Limb (tissue), 2 donors: ENCODE data around the gene IL4R.
"Not testable (repeated sequence)": the region's sequence is repeated elsewhere in the genome, so short reads cannot be mapped to it uniquely, and the experiment has no call there.

ENCODE experiments used
- DNase-seq, 2 donors: peaks; one replicate each; pipeline ENCODE4 v3.0.0-alpha.2; 2016; ENCODE audit errors: extremely low spot score in 2 of 2

The IL4R gene

DNA sequence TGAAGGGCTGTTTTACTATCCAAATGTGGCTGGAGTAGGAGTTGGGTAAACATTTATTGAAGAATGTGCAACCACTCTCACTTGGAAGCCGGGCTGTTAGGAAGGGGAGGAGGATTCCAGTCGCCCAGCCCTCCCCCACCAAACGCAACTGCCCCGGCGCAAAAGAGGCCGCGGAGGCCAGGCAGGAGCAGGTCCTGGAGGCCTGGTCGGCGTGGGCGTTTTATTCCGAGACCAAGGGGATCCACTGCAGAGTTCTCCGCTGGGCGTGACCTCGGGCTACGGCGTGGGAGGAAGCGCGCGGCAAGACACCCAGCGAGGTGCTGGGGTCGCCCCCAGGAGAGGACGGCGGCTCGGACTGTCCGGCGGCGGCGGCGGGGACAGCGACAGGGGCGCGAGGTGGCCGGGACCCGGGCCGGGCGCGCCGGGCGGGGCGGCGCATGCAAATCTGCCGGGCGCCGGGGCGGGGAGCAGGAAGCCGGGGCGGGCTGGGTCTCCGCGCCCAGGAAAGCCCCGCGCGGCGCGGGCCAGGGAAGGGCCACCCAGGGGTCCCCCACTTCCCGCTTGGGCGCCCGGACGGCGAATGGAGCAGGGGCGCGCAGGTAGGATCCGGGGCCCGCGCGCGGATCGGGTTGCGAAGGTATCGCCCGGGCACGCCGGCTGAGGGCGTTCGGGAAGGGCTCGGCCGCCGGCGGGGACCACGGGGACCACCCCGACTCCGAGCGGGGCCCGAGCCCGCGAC is at the start of gene IL4R:
TSS of gene IL4R (plus strand) at position 553 of the 739 bp plus-strand sequence. CDS start 26,230 bp downstream, outside the sequence.
- peak; percentile 20 to 63 for DNase-seq

DNA sequence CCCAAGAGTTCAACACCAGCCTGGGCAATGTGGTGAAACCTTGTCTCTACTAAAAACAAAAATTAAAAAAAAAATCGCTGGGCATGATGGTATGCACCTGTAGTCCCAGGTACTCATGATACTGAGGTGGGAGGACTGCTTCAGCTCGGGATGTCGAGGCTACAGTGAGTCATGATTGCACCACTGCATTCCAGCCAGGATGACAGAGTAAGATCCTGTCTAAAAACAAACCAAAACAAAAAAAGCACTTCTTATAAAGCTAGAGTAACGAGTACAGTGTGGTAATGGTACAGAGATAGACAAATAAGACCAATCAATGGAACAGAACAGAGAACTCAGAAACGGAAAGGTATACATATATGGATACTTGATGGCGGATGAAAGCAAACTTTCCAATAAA is 49.6 kb upstream of the IL4R start:
- DNase-seq, result no peak

GRCh38 chr16:27265982-27266381 is 47.8 kb upstream of the IL4R start:
- DNase-seq, result no peak

DNA sequence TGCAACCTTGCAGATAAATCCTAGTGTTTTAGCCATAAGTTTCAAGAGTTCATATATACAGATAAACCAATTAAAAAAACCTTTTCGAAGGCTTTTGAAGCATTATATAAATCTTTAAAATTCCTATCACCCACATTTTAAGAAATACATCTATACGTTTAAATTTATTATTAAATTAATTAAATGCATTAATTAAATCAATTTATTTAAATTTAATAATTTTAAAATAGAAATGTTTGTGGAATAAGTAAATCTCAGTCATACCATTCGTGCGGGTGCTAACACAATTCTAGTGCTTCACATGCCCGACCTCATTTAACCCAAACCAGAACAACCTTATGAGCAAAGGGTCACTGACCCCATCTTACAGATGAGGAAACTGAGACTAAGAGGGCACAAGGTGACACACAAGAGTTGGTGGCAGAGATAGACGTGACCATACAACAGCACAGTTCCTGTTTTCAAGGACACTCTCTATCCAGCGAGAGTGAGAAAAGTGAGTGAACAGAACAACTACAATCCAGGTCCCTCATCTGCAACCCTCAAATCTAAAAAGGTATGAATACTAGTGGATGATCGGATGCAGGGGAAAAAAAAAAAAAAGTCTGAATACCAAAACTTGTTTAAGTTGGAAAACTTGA is 46.6 kb upstream of the IL4R start:
- no peak for DNase-seq

DNA sequence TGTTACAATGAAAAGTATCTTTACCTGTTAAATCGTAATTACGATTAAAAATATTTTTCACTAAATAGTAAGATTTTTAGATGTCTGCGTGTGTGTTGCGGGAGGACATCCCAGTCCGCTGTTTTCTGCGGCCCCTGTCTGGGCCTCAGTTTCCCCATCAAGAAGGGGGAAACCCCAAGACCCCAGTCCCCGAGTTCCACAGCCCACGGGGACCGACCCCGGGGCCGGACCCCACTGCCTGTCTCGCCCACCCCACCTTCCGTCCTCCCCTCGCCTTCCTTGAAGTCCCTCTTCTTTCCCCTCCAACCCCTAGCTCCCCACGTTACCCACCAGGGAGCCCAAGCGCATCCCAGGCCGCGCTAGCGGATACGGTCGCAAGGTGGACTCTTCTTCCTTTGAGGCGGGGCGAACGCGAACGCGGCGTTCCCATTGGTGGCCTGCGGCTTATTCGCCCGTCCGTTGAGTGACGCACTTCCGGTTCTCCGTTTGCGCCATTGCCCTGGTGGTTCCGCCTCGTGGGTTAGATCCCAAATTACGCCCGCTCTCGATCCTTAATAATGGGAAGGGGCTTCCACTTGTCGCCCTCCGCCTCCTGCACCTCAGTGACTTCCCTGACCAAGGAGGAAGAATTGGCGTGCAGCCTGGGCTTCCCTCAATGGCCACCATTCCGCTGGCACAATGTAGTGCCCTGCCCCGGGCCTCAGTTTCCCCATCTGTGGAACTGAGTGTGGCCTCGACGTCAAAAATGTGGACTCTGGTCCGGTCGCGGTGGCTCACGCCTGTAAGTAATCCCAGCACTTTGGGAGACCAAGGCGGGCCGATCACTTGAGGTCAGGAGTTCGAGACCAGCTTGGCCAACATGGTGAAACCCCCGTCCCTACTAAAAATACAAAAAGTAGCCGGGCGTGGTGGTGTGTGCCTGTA is 45.1 kb upstream of the IL4R start, which contains the start of gene NSMCE1:
TSS of gene NSMCE1 (minus strand) at position 397 of the 924 bp plus-strand sequence. CDS start 11,202 bp downstream, outside the sequence.
- peak; percentile 96 to 98 for DNase-seq

DNA sequence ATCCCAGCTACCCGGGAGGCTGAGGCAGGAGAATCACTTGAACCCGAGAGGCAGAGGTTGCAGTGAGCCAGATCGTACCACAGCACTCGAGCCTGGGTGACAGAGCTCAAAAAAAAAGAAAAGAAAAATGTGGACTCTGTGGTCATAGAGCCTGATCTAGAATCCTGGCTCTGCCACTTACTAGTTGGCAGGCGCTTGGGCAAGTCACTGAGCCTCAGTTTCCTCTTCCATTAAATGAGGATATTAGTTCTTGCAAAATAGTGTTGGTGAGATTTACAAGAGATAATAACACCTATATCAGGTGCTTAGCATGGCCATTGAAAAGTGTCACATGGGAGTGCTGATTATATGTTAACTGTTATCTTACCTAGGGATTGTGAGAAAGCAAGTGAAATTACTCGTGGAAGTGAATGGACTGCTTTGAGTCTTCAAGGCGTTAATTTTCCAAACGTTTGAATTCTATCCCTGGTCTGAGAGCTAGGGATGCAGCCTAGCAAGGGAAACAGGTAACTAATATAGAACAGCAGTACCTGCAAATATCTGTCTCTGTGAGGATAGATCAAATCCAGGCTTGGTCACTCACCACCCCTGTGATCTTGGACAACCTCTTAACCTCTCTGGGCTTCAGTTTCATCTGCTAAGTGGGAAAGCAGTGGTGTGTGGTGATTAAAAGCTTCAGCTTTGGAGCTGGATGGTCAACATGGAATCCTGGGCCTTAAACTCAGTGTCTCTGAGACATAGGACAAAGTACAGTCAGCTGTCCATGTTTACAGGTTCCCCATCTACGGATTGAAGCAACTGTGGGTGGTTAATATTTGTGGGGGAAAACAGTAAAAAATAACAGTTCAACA is 44.2 kb upstream of the IL4R start:
- DNase-seq, result no peak

- no peak for DNase-seq
These were observed 43.4 kb upstream of the IL4R start for GRCh38 chr16:27270349-27270748.

DNA sequence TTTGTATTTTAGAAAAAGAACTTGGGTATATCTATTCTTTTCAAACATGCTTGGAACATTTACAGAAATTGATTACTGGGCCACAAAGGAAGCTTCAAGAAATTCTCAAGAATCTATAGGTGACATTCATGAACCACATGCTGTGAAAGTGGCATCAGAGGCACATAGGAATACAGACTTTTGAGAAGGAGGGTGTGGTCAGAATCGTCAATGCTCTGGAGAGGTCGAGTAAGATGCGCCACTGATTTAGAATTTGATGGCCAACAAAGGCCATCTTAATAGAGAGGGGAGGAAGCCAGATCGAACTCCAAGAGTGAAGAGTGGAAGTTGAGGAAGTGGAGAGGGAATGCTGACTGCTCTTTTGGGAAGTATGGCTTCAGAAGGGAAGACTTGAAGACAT is 41.7 kb upstream of the IL4R start:
- DNase-seq, result no peak

GRCh38 chr16:27272697-27273096 is 41.1 kb upstream of the IL4R start:
- DNase-seq, result not testable (repeated sequence)

- DNase-seq, result no peak
These were observed 40.5 kb upstream of the IL4R start for GRCh38 chr16:27273330-27273669.

DNA sequence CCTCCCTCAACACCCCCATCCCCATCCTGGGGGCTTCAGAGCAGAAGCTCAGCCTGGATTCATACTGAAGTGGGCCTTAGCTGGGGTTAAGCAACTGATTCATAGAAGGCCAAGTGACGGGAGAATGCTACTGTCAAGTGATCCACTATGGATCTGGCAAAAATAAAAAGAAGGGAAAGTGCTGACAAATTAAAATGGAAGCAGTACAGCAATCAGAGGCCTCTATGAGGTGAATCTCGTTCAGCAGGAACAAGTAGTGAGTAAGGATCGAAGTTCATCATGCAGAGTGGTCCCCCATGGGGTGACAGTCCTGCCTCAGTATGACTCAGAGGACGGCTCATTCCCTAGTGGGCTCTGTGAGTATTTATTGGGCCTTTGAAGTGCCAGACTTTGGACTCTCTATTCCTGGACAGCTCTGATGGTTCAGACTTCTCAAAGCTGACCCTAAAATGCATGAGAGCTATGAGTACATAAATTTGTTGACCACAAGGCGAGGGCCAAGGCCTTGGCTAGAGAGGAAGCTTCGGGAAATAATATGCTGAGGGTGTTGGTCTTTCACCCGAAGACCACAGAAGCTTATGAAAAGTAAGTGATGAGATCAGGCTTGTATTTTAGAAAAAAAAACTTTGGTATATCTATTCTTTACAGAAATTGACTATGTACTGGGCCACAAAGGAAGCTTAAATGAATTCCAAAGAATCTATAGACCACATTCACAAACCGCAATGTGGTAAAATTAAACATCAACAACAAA is 39.9 kb upstream of the IL4R start:
- no peak for DNase-seq

GRCh38 chr16:27274424-27274874 is 39.3 kb upstream of the IL4R start:
- DNase-seq, result not testable (repeated sequence)

- no peak for DNase-seq
These were observed 38.4 kb upstream of the IL4R start for GRCh38 chr16:27275394-27275793.

DNA sequence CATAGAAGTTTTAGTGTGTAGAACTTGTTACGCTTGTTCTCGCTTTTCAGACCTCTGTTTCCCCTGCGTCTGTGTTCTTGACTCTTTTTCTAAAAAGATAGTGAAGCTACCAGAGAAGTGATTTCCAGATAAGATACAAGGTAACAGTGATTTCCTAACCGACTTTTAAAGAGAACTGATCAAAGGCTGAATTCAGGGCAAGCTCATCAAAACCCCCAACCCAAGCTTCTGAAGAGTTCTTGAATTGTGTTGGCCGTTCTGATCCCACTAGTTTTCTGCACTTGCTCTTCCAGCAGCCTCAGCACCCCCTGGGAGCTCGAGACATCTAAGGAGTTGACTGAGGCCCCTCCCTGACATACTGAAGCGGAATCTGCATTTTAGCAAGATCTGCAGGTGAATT is 32.5 kb upstream of the IL4R start:
- DNase-seq, result no peak

GRCh38 chr16:27284865-27285675 is 28.7 kb upstream of the IL4R start:
- DNase-seq, result no peak

GRCh38 chr16:27285676-27286196 is 28.0 kb upstream of the IL4R start:
- no peak for DNase-seq

DNA sequence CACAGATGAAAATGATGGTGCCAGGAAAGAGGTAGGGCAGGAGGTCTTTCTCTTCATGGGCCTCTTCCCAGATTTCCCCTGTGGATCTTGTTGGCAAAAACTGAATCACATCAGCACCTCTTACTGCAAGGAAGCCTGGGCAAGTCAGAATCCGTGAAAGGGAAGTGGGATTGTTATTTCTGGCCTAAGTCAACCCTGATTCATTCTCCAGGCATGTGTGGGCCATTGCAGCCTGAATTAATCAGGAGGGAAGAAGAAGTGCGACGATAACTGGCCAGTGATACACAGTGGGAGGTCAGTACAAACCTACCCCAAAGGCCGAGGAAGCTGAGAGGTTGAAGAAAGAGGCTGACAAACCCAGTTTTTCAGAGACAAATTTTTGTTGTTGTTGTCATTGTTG is 27.3 kb upstream of the IL4R start:
- DNase-seq, result no peak

GRCh38 chr16:27287051-27287811 is 26.5 kb upstream of the IL4R start:
- no peak for DNase-seq
